ENCODE measurements around the gene RETN. TPM values are rescaled to one million over a fixed set of nuclear protein-coding genes. Genes with fewer than 3 reads are reported as not detected.

The RETN gene
- total and polyA plus RNA-seq, 2 of the 8 experiments (the other 6 are each of a cell fraction or from before 2014, with no cell fraction given): not detected

GRCh38 chr19:7676854-7677253, 8.0 kb downstream of the RETN start, which contains the start of gene MCEMP1 (continued):
- TF ChIP-seq CHD7 (IDR thresholded peaks at IDR 0.05; ENCODE audit: insufficient replicate concordance, low read length): no peak

All from H1 (cell line).